HEK293 (cell line): ENCODE data around the gene SETD1B.

Experiments used
- CTCF ChIA-PET: fragments of 350-600 bp; formaldehyde crosslinking; extraction: SDS; loops from one replicate; lab custom pipeline; 2021; ENCODE audit warnings: antibody characterized with exemption; lab: Yijun Ruan, JAX
- POLR2A ChIA-PET: fragments of 300-600 bp; formaldehyde crosslinking; extraction: SDS; loops from one replicate; lab custom pipeline; 2020; ENCODE audit warnings: antibody characterized with exemption, inconsistent platforms; lab: Yijun Ruan, JAX
- H3K27ac ChIP-seq: fragments of 200-500 bp; sonication (Bioruptor generic); 2 replicates; pipeline ENCODE4 v1.5.1; 2014; ENCODE audit warnings: low read depth, low read length, control low read depth, inconsistent platforms; ENCODE audit errors: extremely low read depth
- H3K36me3 ChIP-seq, 2 experiments: fragments of 200-500 bp in 1 of 2; sonication (Bioruptor generic) in 1 of 2; 1 replicate in 1 of 2; 2 replicates in 1 of 2; pipeline ENCODE4 v1.5.1; 2014 to 2017; ENCODE audit warnings: inconsistent platforms in 2 of 2, low read length in 2 of 2; ENCODE audit not compliant: control insufficient read depth in 2 of 2, insufficient read depth in 1 of 2
- H3K4me1 ChIP-seq: fragments of 200-500 bp; sonication (Bioruptor generic); 2 replicates; pipeline ENCODE4 v1.5.1; 2014; ENCODE audit warnings: mild to moderate bottlenecking, low read length, inconsistent platforms; ENCODE audit not compliant: control insufficient read depth, insufficient read depth
- H3K4me3 ChIP-seq: 2 replicates; pipeline ENCODE4 v1.5.1; 2011; ENCODE audit warnings: low read depth, mild to moderate bottlenecking, control low read depth, low read length, moderate library complexity
- H3K9me3 ChIP-seq: fragments of 200-500 bp; sonication (Bioruptor generic); 2 replicates; pipeline ENCODE4 v1.5.1; 2014; ENCODE audit warnings: low read depth, low read length, inconsistent platforms; ENCODE audit not compliant: control insufficient read depth, insufficient read depth
- BCL11B ChIP-seq: fragments of 450-650 bp; formaldehyde crosslinking; IDR thresholded peaks from 2 replicates; pipeline ENCODE4 v1.5.1; 2016; ENCODE audit warnings: low read depth, missing biosample characterization, missing genetic modification characterization
- GFI1B ChIP-seq: fragments of 450-650 bp; formaldehyde crosslinking; IDR thresholded peaks from 2 replicates; pipeline ENCODE4 v1.5.1; 2016; ENCODE audit warnings: missing biosample characterization, missing genetic modification characterization
- KLF1 ChIP-seq: fragments of 450-650 bp; formaldehyde crosslinking; IDR thresholded peaks from 2 replicates; pipeline ENCODE4 v1.5.1; 2016; ENCODE audit warnings: missing biosample characterization, missing genetic modification characterization
- RBAK ChIP-seq: fragments of 450-650 bp; formaldehyde crosslinking; IDR thresholded peaks from 2 replicates; pipeline ENCODE4 v1.5.1; 2016; ENCODE audit warnings: missing biosample characterization, missing genetic modification characterization
- WT1 ChIP-seq: fragments of 450-650 bp; formaldehyde crosslinking; IDR thresholded peaks from 2 replicates; pipeline ENCODE4 v1.5.1; 2016; ENCODE audit warnings: missing biosample characterization, missing genetic modification characterization
- ZEB2 ChIP-seq: fragments of 450-650 bp; formaldehyde crosslinking; IDR thresholded peaks from 2 replicates; pipeline ENCODE4 v1.5.1; 2016; ENCODE audit warnings: missing biosample characterization, missing genetic modification characterization
- ZNF121 ChIP-seq: fragments of 450-650 bp; formaldehyde crosslinking; IDR thresholded peaks from 2 replicates; pipeline ENCODE4 v1.5.1; 2016; ENCODE audit warnings: missing biosample characterization, missing genetic modification characterization
- ZNF146 ChIP-seq: fragments of 450-650 bp; formaldehyde crosslinking; IDR thresholded peaks from 2 replicates; pipeline ENCODE4 v1.5.1; 2016; ENCODE audit warnings: missing biosample characterization, missing genetic modification characterization
- ZNF169 ChIP-seq: fragments of 450-650 bp; formaldehyde crosslinking; IDR thresholded peaks from 2 replicates; pipeline ENCODE4 v1.5.1; 2016; ENCODE audit warnings: missing biosample characterization, missing genetic modification characterization
- ZNF2 ChIP-seq: fragments of 450-650 bp; formaldehyde crosslinking; IDR thresholded peaks from 2 replicates; pipeline ENCODE4 v1.5.1; 2016; ENCODE audit warnings: missing biosample characterization, missing genetic modification characterization
- ZNF274 ChIP-seq, 2 experiments: fragments of 200-500 bp in 1 of 2; fragments of 450-650 bp in 1 of 2; sonication (Bioruptor generic) in 1 of 2; formaldehyde crosslinking in 1 of 2; IDR thresholded peaks; 2 replicates each; pipeline versions ENCODE4 v1.5.1 to v1.6.1; 2014 to 2016; ENCODE audit warnings: borderline replicate concordance in 1 of 2, inconsistent platforms in 1 of 2, low read length in 1 of 2, missing biosample characterization in 1 of 2, missing genetic modification characterization in 1 of 2
- ZNF311 ChIP-seq: fragments of 450-650 bp; formaldehyde crosslinking; IDR thresholded peaks from 2 replicates; pipeline ENCODE4 v1.5.1; 2017; ENCODE audit warnings: missing biosample characterization, missing genetic modification characterization, borderline replicate concordance
- ZNF335 ChIP-seq: fragments of 450-650 bp; formaldehyde crosslinking; conservative IDR thresholded peaks from 2 replicates; pipeline ENCODE4 v1.5.1; 2016; ENCODE audit warnings: missing biosample characterization, missing genetic modification characterization
- ZNF473 ChIP-seq: fragments of 450-650 bp; formaldehyde crosslinking; IDR thresholded peaks from 2 replicates; pipeline ENCODE4 v1.5.1; 2017; ENCODE audit warnings: missing biosample characterization, missing genetic modification characterization
- ZNF521 ChIP-seq: fragments of 450-650 bp; formaldehyde crosslinking; IDR thresholded peaks from 2 replicates; pipeline ENCODE4 v1.5.1; 2017; ENCODE audit warnings: missing biosample characterization, mild to moderate bottlenecking, missing genetic modification characterization
- ZNF530 ChIP-seq: fragments of 450-650 bp; formaldehyde crosslinking; IDR thresholded peaks from 2 replicates; pipeline ENCODE4 v1.5.1; 2016; ENCODE audit warnings: low read depth, missing biosample characterization, missing genetic modification characterization
- ZNF544 ChIP-seq: fragments of 450-650 bp; formaldehyde crosslinking; IDR thresholded peaks from 2 replicates; pipeline ENCODE4 v1.5.0; 2017; ENCODE audit warnings: missing biosample characterization, missing genetic modification characterization
- ZNF623 ChIP-seq: fragments of 450-650 bp; formaldehyde crosslinking; IDR thresholded peaks from 2 replicates; pipeline ENCODE4 v1.5.1; 2016; ENCODE audit warnings: missing biosample characterization, missing genetic modification characterization
- ZNF785 ChIP-seq: fragments of 450-650 bp; formaldehyde crosslinking; IDR thresholded peaks from 2 replicates; pipeline ENCODE4 v1.5.1; 2016; ENCODE audit warnings: missing biosample characterization, missing genetic modification characterization
- TF ChIP-seq, protein P1 (sequence below): fragments of 450-650 bp; formaldehyde crosslinking; IDR thresholded peaks from 2 replicates; pipeline ENCODE4 v1.5.1; 2017; ENCODE audit warnings: missing biosample characterization, missing genetic modification characterization
- TF ChIP-seq, protein P2 (sequence below): fragments of 450-650 bp; formaldehyde crosslinking; IDR thresholded peaks from 2 replicates; pipeline ENCODE4 v1.5.1; 2016; ENCODE audit warnings: missing biosample characterization, missing genetic modification characterization
- TF ChIP-seq, protein P3 (sequence below): fragments of 450-650 bp; formaldehyde crosslinking; IDR thresholded peaks from 2 replicates; pipeline ENCODE4 v1.5.1; 2017; ENCODE audit warnings: missing biosample characterization, missing genetic modification characterization
- TF ChIP-seq, protein P4 (sequence below): fragments of 450-650 bp; formaldehyde crosslinking; IDR thresholded peaks from 2 replicates; pipeline ENCODE4 v1.5.1; 2017; ENCODE audit warnings: missing biosample characterization, missing genetic modification characterization
- TF ChIP-seq, protein P5 (sequence below): fragments of 450-650 bp; formaldehyde crosslinking; IDR thresholded peaks from 2 replicates; pipeline ENCODE4 v1.5.1; 2016; ENCODE audit warnings: missing biosample characterization, missing genetic modification characterization

SETD1B gene

DNA sequence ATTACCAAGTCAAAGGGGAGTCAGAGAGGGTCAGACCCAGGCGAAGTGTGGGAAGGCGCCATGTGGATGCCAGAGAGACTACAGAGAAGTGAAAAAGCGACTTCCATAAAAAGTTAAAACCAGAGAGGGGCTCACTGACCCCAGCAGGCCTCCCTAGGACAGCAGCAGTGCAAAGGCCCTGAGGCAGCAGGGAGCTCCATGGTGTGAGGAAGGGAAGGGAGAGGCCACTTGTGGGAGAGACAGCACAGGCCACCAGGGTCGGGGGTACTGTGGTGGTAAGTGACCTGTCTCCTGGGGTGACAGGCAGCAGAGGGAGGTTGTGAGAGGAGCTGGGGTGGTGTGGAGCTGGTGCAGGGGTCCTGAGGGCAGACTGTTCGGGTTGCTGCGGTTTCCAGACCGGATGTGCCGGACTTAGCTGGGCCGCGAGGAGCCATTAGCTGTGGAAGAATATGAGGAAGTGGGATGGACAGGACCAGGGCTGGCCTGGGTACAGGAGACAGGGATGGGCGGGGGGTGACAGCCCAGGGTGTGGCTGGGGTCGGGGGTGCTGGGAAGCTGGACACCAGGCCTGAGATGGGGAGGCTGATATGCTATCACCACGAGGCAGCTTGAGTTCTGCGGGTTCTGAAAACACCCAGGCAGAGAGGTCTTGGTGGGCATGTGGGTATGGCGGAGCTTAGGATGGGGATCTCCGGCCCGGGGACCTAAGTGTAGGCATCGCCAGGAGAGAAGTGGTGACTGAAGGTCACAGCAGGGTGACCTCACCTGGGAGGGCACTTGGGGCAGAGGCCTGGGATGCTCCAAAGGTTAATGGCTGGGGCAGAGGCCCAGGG lies 22.7 kb downstream of the SETD1B start:
- no peak overlapping the region for H3K4me3 ChIP-seq
- TF ChIP-seq ZNF623 (tag by site-specific recombination) (peak; percentile 98), ZNF335 (no peak), ZNF274 (IDR thresholded peaks at IDR 0.05; ENCODE audit: low read length) (no peak), ZNF274 (tag by site-specific recombination; IDR thresholded peaks at IDR 0.05; ENCODE audit: borderline replicate concordance) (no peak), ZNF521 (tag by site-specific recombination) (no peak)
- TF ChIP-seq, protein P1, sequence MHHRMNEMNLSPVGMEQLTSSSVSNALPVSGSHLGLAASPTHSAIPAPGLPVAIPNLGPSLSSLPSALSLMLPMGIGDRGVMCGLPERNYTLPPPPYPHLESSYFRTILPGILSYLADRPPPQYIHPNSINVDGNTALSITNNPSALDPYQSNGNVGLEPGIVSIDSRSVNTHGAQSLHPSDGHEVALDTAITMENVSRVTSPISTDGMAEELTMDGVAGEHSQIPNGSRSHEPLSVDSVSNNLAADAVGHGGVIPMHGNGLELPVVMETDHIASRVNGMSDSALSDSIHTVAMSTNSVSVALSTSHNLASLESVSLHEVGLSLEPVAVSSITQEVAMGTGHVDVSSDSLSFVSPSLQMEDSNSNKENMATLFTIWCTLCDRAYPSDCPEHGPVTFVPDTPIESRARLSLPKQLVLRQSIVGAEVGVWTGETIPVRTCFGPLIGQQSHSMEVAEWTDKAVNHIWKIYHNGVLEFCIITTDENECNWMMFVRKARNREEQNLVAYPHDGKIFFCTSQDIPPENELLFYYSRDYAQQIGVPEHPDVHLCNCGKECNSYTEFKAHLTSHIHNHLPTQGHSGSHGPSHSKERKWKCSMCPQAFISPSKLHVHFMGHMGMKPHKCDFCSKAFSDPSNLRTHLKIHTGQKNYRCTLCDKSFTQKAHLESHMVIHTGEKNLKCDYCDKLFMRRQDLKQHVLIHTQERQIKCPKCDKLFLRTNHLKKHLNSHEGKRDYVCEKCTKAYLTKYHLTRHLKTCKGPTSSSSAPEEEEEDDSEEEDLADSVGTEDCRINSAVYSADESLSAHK (tag by site-specific recombination): no peak
- peaks cover 21 to 79% of the 10 kb centered on the region in 2 experiments; a peak in 2 of 3 replicates for H3K36me3 ChIP-seq
- CTCF ChIA-PET: interaction anchor here (0.6 to 3.9 kb wide), 5 partner anchors 15 to 34 kb away, joined by 3 to 23 read pairs (median 16); partner anchors contain the start of gene RHOF
- no peaks in the 10 kb centered on the region for H3K9me3 ChIP-seq
- no peaks in the 10 kb centered on the region for H3K4me1 ChIP-seq
- no peak overlapping the region for H3K27ac ChIP-seq
- POLR2A ChIA-PET: interaction anchor here (0.6 to 1.6 kb wide), 4 partner anchors 20 to 114 kb away, joined by 3 to 4 read pairs (median 3); partner anchors contain the start of gene PSMD9

DNA sequence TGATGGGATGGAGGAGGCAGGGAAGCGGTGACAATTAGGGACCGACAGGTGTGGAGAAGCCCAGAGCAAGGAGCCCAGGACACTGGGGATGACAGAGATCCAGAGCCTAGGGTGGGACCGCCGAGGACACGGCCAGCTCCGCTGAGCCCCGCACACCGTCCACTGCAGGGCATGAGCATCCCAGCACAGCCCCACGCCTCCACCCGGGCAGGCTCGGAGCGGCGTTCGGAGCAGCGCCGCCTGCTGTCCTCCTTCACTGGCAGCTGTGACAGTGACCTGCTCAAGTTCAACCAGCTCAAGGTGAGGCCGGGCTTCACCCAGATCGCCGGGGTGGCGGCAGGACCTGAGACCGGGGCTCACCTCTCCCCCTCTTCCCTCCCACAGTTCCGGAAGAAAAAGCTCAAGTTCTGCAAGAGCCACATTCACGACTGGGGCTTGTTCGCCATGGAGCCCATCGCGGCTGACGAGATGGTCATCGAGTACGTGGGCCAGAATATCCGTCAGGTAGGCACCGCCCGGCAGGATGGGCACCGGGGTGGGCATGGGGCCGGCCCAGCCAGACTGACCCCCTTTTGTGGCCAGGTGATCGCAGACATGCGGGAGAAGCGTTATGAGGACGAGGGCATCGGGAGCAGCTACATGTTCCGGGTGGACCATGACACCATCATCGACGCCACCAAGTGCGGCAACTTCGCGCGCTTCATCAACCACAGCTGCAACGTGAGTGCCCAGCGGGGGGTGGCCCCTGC lies 23.7 kb downstream of the SETD1B start:
- Histone ChIP-seq H3K4me1 (no peaks in the 10 kb centered on the region), H3K9me3 (no peaks in the 10 kb centered on the region), H3K36me3 (peaks cover 17 to 76% of the 10 kb centered on the region in 2 experiments; a peak in 2 of 3 replicates), H3K27ac (no peak overlapping the region), H3K4me3 (no peak overlapping the region)
- ChIA-PET POLR2A (interaction anchor here (0.8 to 1.7 kb wide), 3 partner anchors 21 to 61 kb away, joined by 3 to 4 read pairs (median 3); partner anchors contain the start of gene PSMD9), CTCF (interaction anchor here (1.0 to 3.4 kb wide), 3 partner anchors 15 to 33 kb away, joined by 5 to 23 read pairs (median 16); partner anchors contain the start of gene RHOF)
- TF ChIP-seq ZNF473 (no peak), ZNF121 (tag by site-specific recombination) (no peak), ZNF544 (tag by site-specific recombination) (no peak), KLF1 (tag by site-specific recombination) (no peak), ZNF521 (tag by site-specific recombination) (no peak), ZNF530 (tag by site-specific recombination) (no peak), ZNF785 (tag by site-specific recombination) (no peak), ZEB2 (tag by site-specific recombination) (no peak), ZNF311 (tag by site-specific recombination) (no peak), GFI1B (tag by site-specific recombination) (no peak), BCL11B (tag by site-specific recombination) (no peak), WT1 (no peak), ZNF169 (tag by site-specific recombination) (no peak), ZNF146 (tag by site-specific recombination) (no peak), RBAK (tag by site-specific recombination) (no peak), ZNF2 (tag by site-specific recombination) (no peak)
- TF ChIP-seq, protein P2, sequence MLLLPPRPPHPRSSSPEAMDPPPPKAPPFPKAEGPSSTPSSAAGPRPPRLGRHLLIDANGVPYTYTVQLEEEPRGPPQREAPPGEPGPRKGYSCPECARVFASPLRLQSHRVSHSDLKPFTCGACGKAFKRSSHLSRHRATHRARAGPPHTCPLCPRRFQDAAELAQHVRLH: no peak
- TF ChIP-seq, protein P3, sequence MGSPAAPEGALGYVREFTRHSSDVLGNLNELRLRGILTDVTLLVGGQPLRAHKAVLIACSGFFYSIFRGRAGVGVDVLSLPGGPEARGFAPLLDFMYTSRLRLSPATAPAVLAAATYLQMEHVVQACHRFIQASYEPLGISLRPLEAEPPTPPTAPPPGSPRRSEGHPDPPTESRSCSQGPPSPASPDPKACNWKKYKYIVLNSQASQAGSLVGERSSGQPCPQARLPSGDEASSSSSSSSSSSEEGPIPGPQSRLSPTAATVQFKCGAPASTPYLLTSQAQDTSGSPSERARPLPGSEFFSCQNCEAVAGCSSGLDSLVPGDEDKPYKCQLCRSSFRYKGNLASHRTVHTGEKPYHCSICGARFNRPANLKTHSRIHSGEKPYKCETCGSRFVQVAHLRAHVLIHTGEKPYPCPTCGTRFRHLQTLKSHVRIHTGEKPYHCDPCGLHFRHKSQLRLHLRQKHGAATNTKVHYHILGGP (tag by site-specific recombination): no peak
- TF ChIP-seq, protein P4, sequence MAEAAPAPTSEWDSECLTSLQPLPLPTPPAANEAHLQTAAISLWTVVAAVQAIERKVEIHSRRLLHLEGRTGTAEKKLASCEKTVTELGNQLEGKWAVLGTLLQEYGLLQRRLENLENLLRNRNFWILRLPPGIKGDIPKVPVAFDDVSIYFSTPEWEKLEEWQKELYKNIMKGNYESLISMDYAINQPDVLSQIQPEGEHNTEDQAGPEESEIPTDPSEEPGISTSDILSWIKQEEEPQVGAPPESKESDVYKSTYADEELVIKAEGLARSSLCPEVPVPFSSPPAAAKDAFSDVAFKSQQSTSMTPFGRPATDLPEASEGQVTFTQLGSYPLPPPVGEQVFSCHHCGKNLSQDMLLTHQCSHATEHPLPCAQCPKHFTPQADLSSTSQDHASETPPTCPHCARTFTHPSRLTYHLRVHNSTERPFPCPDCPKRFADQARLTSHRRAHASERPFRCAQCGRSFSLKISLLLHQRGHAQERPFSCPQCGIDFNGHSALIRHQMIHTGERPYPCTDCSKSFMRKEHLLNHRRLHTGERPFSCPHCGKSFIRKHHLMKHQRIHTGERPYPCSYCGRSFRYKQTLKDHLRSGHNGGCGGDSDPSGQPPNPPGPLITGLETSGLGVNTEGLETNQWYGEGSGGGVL (tag by site-specific recombination): no peak
- TF ChIP-seq, protein P5, sequence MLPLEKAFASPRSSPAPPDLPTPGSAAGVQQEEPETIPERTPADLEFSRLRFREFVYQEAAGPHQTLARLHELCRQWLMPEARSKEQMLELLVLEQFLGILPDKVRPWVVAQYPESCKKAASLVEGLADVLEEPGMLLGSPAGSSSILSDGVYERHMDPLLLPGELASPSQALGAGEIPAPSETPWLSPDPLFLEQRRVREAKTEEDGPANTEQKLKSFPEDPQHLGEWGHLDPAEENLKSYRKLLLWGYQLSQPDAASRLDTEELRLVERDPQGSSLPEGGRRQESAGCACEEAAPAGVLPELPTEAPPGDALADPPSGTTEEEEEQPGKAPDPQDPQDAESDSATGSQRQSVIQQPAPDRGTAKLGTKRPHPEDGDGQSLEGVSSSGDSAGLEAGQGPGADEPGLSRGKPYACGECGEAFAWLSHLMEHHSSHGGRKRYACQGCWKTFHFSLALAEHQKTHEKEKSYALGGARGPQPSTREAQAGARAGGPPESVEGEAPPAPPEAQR (tag by site-specific recombination): no peak
